Adrenal gland (tissue), 5 donors: ENCODE measurements around the gene SULT4A1.

ENCODE experiments used
- POLR2A ChIP-seq, 2 donors: fragments of 450-650 bp; IDR thresholded peaks; one replicate each; pipeline ENCODE4 v1.6.1; 2017; ENCODE audit warnings: antibody characterized with exemption in 2 of 2, mild to moderate bottlenecking in 2 of 2, moderate library complexity in 1 of 2
- TF ChIP-seq, protein P1 (sequence below), 6 experiments: fragments of 450-650 bp in 4 of 6; fragments of 200-600 bp in 2 of 6; sonication (generic) in 1 of 6; IDR thresholded peaks; 1 replicate in 5 of 6; 2 replicates in 1 of 6; pipeline versions ENCODE4 v1.5.1 to v1.8.0; 2016 to 2021; ENCODE audit warnings: antibody characterized with exemption in 6 of 6, mild to moderate bottlenecking in 2 of 6, moderate library complexity in 1 of 6
- donor health status: DM: no; HTN: no; CAD: no.

DNA sequence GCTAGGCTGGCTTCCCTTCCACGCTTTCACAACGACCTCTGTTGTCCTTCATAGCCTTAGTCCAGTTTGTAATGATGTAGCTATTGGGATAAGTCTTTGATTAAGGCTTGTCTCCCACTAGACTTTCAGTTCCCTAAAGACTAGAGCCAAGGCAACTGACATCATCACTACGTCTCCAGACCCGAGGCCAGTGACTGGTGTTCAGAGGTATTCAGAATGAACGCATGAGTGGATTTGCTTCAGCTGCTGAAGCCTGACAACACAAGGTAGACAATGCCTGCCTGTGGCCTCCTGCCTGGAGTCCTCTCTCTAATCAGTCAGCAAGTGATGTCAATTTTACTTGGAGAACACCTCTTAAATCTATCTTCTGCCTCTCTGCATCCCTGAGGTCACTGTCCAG lies 63.8 kb downstream of the SULT4A1 start:
- TF ChIP-seq, protein P1, sequence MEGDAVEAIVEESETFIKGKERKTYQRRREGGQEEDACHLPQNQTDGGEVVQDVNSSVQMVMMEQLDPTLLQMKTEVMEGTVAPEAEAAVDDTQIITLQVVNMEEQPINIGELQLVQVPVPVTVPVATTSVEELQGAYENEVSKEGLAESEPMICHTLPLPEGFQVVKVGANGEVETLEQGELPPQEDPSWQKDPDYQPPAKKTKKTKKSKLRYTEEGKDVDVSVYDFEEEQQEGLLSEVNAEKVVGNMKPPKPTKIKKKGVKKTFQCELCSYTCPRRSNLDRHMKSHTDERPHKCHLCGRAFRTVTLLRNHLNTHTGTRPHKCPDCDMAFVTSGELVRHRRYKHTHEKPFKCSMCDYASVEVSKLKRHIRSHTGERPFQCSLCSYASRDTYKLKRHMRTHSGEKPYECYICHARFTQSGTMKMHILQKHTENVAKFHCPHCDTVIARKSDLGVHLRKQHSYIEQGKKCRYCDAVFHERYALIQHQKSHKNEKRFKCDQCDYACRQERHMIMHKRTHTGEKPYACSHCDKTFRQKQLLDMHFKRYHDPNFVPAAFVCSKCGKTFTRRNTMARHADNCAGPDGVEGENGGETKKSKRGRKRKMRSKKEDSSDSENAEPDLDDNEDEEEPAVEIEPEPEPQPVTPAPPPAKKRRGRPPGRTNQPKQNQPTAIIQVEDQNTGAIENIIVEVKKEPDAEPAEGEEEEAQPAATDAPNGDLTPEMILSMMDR (IDR thresholded peaks at IDR 0.05): no peak
- TF ChIP-seq POLR2A (IDR thresholded peaks at IDR 0.05): no peak
